ENCODE data around the gene ABTB2.

DNA sequence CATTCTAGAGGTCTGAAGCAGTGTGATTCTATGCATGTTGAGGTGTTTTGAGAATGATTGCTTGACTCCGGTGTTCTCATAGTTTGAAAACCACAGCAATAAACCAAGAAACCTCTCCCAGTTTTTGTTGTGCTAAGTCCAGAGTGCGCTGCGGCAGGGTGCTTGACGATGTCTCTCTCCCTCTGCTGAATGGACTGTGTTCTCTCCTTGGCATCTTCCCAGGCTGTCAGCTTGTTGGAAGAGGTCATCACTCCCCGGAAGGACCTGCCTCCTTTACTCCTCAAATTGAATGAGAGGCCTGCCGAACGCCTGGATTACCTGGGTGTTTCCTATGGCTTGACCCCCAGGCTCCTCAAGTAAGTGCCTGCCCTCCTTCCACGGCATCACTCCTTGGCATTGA is 221.4 kb downstream of the ABTB2 start:
- TF ChIP-seq, protein P1, sequence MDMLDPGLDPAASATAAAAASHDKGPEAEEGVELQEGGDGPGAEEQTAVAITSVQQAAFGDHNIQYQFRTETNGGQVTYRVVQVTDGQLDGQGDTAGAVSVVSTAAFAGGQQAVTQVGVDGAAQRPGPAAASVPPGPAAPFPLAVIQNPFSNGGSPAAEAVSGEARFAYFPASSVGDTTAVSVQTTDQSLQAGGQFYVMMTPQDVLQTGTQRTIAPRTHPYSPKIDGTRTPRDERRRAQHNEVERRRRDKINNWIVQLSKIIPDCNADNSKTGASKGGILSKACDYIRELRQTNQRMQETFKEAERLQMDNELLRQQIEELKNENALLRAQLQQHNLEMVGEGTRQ (IDR thresholded peaks at IDR 0.05; ENCODE audit: low read length) = no peak
- TF ChIP-seq, protein P2, sequence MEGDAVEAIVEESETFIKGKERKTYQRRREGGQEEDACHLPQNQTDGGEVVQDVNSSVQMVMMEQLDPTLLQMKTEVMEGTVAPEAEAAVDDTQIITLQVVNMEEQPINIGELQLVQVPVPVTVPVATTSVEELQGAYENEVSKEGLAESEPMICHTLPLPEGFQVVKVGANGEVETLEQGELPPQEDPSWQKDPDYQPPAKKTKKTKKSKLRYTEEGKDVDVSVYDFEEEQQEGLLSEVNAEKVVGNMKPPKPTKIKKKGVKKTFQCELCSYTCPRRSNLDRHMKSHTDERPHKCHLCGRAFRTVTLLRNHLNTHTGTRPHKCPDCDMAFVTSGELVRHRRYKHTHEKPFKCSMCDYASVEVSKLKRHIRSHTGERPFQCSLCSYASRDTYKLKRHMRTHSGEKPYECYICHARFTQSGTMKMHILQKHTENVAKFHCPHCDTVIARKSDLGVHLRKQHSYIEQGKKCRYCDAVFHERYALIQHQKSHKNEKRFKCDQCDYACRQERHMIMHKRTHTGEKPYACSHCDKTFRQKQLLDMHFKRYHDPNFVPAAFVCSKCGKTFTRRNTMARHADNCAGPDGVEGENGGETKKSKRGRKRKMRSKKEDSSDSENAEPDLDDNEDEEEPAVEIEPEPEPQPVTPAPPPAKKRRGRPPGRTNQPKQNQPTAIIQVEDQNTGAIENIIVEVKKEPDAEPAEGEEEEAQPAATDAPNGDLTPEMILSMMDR (IDR thresholded peaks at IDR 0.05; ENCODE audit: control extremely low read depth in 1 of 3, insufficient read depth in 1 of 3, low read depth in 1 of 3, low read length in 3 of 3) = no peak
- TF ChIP-seq YY1 (IDR thresholded peaks at IDR 0.05; ENCODE audit: low read depth, low read length) = no peak
- no peak for TF ChIP-seq POLR2A (IDR thresholded peaks at IDR 0.05; ENCODE audit: control extremely low read depth in 1 of 2, low read depth in 2 of 2, low read length in 2 of 2)
- no peak for TF ChIP-seq POLR2AphosphoS5 (IDR thresholded peaks at IDR 0.05; ENCODE audit: low read depth, low read length)
- TF ChIP-seq JUN (IDR thresholded peaks at IDR 0.05; ENCODE audit: low read depth, low read length) = no peak
- TF ChIP-seq RBBP5 (IDR thresholded peaks at IDR 0.05; ENCODE audit: borderline replicate concordance, low read depth, low read length) = no peak
- no peak for TF ChIP-seq EZH2 (IDR thresholded peaks at IDR 0.05; ENCODE audit: low read depth, low read length, severe bottlenecking)
- no peak for TF ChIP-seq EP300 (IDR thresholded peaks at IDR 0.05; ENCODE audit: borderline replicate concordance in 1 of 2, low read depth in 2 of 2, low read length in 2 of 2)
- no peak for TF ChIP-seq SIRT6 (IDR thresholded peaks at IDR 0.05; ENCODE audit: low read length)
- no peak for TF ChIP-seq HDAC2 (IDR thresholded peaks at IDR 0.05; ENCODE audit: borderline replicate concordance in 1 of 2, low read depth in 2 of 2, low read length in 2 of 2)
- no peak for TF ChIP-seq BRCA1 (IDR thresholded peaks at IDR 0.05; ENCODE audit: low read depth, low read length)
- no peak for TF ChIP-seq TCF12 (IDR thresholded peaks at IDR 0.05; ENCODE audit: low read depth, low read length)
- TF ChIP-seq CHD2 (IDR thresholded peaks at IDR 0.05; ENCODE audit: low read length) = no peak
